Esophagus squamous epithelium (tissue), 5 donors: Measurements from ENCODE around the gene NACC1. TPM values are rescaled to one million over a fixed set of nuclear protein-coding genes. Genes with fewer than 3 reads are reported as not detected.

Experiments used
- DNase-seq: peaks from one replicate; lab custom pipeline; 2025; lab: John Stamatoyannopoulos, UW
- H3K27ac ChIP-seq, 4 donors: fragments of 200-600 bp; sonication (generic); one replicate each; pipeline ENCODE4 v1.5.1; 2016 to 2019; ENCODE audit warnings: mild to moderate bottlenecking in 1 of 4
- H3K27me3 ChIP-seq, 4 donors: fragments of 200-600 bp; sonication (generic); 1 replicate in 3 of 4; 2 replicates in 1 of 4; pipeline versions ENCODE4 v1.5.1 to v1.6.0; 2017 to 2021; ENCODE audit warnings: antibody characterized with exemption in 1 of 4
- H3K36me3 ChIP-seq, 3 donors: fragments of 200-600 bp; sonication (generic); one replicate each; pipeline ENCODE4 v1.5.1; 2016 to 2019
- H3K4me1 ChIP-seq, 3 donors: fragments of 200-600 bp; sonication (generic); one replicate each; pipeline ENCODE4 v1.5.1; 2017 to 2019
- H3K4me3 ChIP-seq, 4 donors: fragments of 200-600 bp; sonication (generic); 1 replicate in 3 of 4; 2 replicates in 1 of 4; pipeline ENCODE4 v1.5.1; 2016 to 2019; ENCODE audit warnings: mild to moderate bottlenecking in 2 of 4, moderate library complexity in 1 of 4
- H3K9me3 ChIP-seq, 3 donors: fragments of 200-600 bp; sonication (generic); one replicate each; pipeline ENCODE4 v1.5.1; 2016 to 2019
- POLR2A ChIP-seq, 4 donors: fragments of 450-650 bp; IDR thresholded peaks; one replicate each; pipeline ENCODE4 v1.6.1; 2017; ENCODE audit warnings: antibody characterized with exemption in 4 of 4, mild to moderate bottlenecking in 4 of 4, moderate library complexity in 3 of 4
- WGBS, 2 donors: methylation state at CpG; one replicate each; pipeline ENCODE4 v1.1.5; 2018; 5-methylcytosine and 5-hydroxymethylcytosine counted together
- intact Hi-C: fragments of 100-400 bp; cut with DNase I; formaldehyde crosslinking; loops from one replicate; pipeline ENCODE4 v1.15.0; 2022
- total RNA-seq, 4 donors: library from RNA; depleted of rRNA; stranded (reverse); fragments of >200 nt; gene quantifications; one replicate each; pipeline ENCODE4 v1.1.0, GENCODE V29; 2016
- TF ChIP-seq, protein P1 (sequence below), 6 experiments: fragments of 450-650 bp in 4 of 6; fragments of 200-600 bp in 2 of 6; sonication (generic) in 2 of 6; IDR thresholded peaks; one replicate each; pipeline ENCODE4 v1.5.1; 2016 to 2019; ENCODE audit warnings: antibody characterized with exemption in 6 of 6, mild to moderate bottlenecking in 4 of 6, moderate library complexity in 4 of 6
- donor health status: DM: yes; HTN: yes; CAD: no.

NACC1 gene
- total RNA-seq, 4 donors from 2014 or later = 26.7 to 45.5 (median 37.1) TPM

DNA sequence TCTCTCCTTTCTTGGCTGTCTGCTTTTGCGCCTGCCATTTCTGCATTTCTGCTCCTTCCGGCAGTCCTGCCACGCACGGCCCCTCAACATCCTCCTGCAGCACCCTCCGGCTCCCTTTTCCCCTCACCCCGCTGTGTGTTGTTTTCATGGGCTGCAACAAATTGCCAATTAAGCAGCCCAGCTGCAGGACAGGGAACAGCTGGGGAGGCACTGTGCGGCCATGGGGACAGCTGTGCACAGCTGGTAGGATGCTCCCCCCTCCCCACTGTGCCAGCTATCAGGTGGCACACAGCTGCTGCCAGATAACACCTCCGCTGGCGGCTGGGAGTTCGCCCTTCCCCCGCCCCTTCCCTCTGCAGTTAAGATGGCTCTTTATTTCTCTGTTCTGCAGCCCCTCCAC, 40.8 kb upstream of the NACC1 start:
- Histone ChIP-seq H3K27ac (peak overlapping the region in 2 of 4 donors; percentile 81 to 83), H3K9me3 (no peaks in the 10 kb centered on the region), H3K36me3 (peaks cover 7 to 96% (median 25%) of the 10 kb centered on the region in 3 donors), H3K27me3 (no peaks in the 10 kb centered on the region), H3K4me1 (peaks cover 24 to 74% (median 32%) of the 10 kb centered on the region in 3 donors), H3K4me3 (no peak overlapping the region)
- intact Hi-C loops = no loop called here
- TF ChIP-seq POLR2A (IDR thresholded peaks at IDR 0.05) = no peak
- TF ChIP-seq, protein P1, sequence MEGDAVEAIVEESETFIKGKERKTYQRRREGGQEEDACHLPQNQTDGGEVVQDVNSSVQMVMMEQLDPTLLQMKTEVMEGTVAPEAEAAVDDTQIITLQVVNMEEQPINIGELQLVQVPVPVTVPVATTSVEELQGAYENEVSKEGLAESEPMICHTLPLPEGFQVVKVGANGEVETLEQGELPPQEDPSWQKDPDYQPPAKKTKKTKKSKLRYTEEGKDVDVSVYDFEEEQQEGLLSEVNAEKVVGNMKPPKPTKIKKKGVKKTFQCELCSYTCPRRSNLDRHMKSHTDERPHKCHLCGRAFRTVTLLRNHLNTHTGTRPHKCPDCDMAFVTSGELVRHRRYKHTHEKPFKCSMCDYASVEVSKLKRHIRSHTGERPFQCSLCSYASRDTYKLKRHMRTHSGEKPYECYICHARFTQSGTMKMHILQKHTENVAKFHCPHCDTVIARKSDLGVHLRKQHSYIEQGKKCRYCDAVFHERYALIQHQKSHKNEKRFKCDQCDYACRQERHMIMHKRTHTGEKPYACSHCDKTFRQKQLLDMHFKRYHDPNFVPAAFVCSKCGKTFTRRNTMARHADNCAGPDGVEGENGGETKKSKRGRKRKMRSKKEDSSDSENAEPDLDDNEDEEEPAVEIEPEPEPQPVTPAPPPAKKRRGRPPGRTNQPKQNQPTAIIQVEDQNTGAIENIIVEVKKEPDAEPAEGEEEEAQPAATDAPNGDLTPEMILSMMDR (IDR thresholded peaks at IDR 0.05) = no peak
- no peak for DNase-seq
- 53 to 58% methylated on average over 10 of the region's 11 CpGs for WGBS, 2 donors

DNA sequence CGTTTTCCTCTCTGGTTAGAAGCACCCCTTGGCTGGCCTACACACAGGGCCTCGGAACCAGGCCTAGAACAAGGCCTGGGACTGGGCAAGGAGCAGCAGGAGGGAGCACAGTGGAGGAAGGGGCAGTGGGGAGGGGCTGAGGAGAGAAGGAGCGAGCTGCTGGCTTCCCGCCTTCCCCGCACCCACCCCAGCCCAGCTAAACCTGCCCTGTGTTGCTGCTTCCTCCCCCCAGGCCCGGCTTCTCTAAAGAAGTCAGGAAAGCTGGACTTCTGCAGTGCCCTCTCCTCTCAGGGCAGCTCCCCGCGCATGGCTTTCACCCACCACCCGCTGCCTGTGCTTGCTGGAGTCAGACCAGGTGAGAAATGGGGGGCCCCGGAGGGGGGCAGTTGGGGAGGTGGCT, 39.7 kb upstream of the NACC1 start:
- H3K27me3 ChIP-seq = no peaks in the 10 kb centered on the region
- no peak for DNase-seq
- peaks cover 24 to 76% (median 36%) of the 10 kb centered on the region in 3 donors for H3K4me1 ChIP-seq
- 67 to 100% methylated on average over 1 to 2 of the region's 10 CpGs for WGBS, 2 donors
- H3K27ac ChIP-seq = peak overlapping the region; percentile 43 to 83 (median 74)
- H3K36me3 ChIP-seq = peaks cover 7 to 97% (median 25%) of the 10 kb centered on the region in 3 donors
- H3K9me3 ChIP-seq = no peaks in the 10 kb centered on the region
- no peak overlapping the region for H3K4me3 ChIP-seq
- TF ChIP-seq, protein P1 (IDR thresholded peaks at IDR 0.05) = no peak
- TF ChIP-seq POLR2A (IDR thresholded peaks at IDR 0.05) = no peak
- intact Hi-C loops = no loop called here

DNA sequence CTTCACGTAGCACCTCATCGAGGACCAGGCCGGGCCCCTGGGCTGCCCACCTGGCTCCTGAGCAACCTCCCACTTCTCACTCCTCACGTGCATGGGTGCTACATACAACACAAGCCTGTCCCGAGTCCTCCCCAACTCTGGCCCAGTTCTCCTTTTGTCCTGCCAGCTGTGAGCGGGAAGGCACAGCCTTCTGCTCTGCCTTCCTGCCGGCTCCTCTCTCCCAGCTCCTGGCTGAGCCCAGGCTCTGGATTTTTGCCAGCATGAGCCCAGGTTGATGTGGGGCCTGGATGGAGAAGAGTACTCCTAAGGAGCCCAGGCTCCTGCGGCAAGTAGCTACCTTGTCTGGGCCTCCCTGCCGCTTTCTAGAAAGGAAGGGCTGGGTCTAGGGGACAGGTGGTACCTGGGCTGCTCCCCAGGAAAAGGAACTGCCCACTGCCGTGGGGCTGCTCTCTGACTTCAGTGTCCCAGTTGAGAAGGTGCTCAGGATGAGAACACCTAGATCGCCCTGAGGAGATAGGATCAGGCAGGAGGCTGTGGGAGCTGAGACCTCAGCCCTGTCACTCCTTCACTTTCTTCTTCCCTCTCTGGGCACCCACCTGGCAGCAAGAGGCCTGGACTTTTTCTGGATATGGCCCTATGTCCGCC, 39.0 kb upstream of the NACC1 start:
- intact Hi-C loops = no loop called here
- Histone ChIP-seq H3K27me3 (no peaks in the 10 kb centered on the region), H3K36me3 (peaks cover 13 to 97% (median 25%) of the 10 kb centered on the region in 3 donors), H3K4me3 (no peak overlapping the region), H3K9me3 (no peaks in the 10 kb centered on the region), H3K4me1 (peaks cover 24 to 81% (median 36%) of the 10 kb centered on the region in 3 donors), H3K27ac (peak overlapping the region; percentile 43 to 83 (median 74))
- no peak for DNase-seq
- 69 to 90% methylated on average over 2 to 5 of the region's 12 CpGs for WGBS, 2 donors
- TF ChIP-seq, protein P1 (IDR thresholded peaks at IDR 0.05) = no peak
- TF ChIP-seq POLR2A (IDR thresholded peaks at IDR 0.05) = no peak

DNA sequence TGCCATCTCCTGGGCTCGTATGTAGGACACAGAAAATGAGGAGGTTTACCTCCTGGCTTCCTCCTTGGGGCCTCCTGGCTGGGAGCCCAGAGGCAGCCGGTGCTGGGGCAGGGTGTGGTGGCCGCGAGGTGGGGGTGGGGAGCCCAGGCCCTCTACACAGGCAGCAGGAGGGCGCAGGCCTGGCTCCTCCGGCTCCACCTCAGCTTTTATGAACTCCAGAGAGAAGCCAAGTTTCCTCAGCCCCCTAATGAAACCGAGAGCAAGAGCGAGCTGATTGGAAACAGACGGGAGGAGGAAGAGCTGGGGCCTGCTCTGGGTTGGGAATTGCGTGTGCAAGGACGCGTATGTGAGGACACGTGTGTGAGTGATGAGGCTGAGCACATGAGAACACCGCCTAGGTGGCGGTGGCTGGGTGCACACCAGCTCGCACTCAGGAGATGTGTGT, 38.5 kb upstream of the NACC1 start:
- WGBS, 2 donors = 44 to 69% methylated on average over 3 to 10 of the region's 16 CpGs
- Histone ChIP-seq H3K36me3 (peaks cover 19 to 97% (median 25%) of the 10 kb centered on the region in 3 donors), H3K4me3 (no peak overlapping the region), H3K4me1 (peaks cover 24 to 77% (median 36%) of the 10 kb centered on the region in 3 donors), H3K27ac (peak overlapping the region; percentile 43 to 83 (median 74)), H3K9me3 (no peaks in the 10 kb centered on the region), H3K27me3 (no peaks in the 10 kb centered on the region)
- TF ChIP-seq, protein P1 (IDR thresholded peaks at IDR 0.05) = no peak
- TF ChIP-seq POLR2A (IDR thresholded peaks at IDR 0.05) = no peak
- intact Hi-C loops = no loop called here
- no peak for DNase-seq
